Raji (cell line): Measurements from ENCODE around the gene EEF1AKMT3.

Experiments
- POLR2A ChIP-seq: IDR thresholded peaks from 2 replicates; pipeline ENCODE4 v1.6.1; 2011; ENCODE audit warnings: low read depth, low read length, control low read depth; ENCODE audit not compliant: insufficient read depth

The EEF1AKMT3 gene

DNA sequence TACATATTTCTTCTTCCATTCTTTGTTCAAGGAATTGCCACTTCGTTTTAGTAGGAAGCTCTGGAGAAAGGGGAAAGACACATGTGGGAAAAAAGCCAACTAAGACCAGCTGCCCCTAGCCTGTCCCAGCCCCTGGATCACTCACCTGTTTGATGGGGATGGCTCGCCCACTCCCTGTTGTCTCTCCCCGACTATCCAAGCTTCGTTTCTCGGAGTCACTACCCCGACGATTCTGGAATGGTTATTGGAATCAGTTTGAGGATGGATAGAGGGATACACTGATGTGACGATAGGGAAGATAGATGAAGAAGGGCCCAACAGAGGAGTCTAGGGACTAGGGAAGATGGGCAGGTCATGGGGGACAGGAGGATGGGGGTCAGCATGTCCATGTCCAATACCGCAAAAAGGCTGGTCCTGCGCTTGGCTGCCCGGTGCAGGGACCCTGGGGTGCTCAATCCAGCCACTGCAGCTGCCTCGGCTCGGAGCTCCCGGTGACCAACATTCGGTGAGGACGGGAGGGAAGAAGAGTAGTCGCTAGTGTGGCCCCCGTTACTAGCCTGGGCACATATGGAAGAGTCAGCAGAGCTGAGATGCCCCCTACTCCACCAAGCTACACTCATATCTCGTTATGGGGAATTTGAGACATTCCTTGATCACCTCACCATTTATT is 40.9 kb upstream of the EEF1AKMT3 start:
- TF ChIP-seq POLR2A, result no peak

DNA sequence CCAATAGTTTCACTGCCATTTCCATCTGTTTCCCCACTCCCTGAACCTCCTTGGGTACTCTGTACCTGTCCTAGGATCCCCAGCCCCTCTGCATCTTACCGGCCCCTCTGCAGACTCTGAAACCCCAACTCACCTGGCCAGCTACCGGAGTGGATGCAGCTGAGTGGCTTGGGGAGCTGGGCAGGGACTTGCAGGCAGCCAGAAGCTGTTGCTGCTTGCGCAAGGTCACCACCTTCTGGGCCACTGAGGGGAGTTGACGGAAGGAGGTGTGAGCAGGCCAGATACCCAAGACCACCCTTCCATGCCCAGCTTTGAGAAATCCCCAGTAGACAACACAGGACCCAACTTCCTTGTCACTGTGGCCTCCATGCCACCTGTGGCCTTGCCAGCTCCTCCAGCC is 40.1 kb upstream of the EEF1AKMT3 start:
- TF ChIP-seq POLR2A, result no peak

DNA sequence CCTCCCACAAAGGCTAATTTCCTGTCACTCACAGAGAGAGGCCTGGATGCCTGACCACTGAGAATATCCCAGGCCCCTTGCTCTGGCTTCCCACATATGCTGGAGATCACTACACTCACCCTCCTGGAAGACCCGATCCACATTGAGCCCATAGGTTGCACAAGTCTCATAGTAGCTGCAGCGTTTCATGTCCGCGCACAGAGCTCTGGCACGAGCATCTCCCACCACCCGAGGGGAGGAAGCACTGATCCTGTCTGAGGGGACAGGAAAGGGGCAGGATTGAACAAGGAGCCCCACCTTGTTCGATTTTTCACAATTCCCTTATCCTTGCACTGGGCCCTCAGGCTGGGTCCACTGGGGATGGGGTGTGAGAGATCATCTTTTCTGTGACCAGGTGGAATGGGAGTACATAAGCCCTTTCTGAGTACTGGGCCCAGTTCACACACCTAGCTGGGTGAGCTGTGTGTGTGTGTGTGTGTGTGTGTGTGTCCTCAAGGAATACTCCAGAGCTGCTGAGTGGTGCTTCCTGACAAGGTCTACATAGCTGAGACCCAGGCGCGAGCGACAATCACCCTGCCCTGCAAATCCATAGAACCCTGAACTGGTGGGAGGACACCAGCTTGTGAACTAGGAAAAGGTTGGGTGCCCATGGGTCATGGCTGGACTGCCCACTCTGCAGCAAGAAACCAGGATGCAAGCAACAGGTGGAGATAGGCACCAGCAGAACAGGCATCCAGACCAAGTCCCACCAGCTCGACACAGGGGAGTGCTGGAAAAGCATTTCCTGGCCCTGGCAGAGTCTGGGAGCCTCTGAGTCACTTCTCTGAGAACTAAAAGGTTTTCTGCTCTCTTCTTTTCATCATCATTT is 39.5 kb upstream of the EEF1AKMT3 start:
- no peak for TF ChIP-seq POLR2A

DNA sequence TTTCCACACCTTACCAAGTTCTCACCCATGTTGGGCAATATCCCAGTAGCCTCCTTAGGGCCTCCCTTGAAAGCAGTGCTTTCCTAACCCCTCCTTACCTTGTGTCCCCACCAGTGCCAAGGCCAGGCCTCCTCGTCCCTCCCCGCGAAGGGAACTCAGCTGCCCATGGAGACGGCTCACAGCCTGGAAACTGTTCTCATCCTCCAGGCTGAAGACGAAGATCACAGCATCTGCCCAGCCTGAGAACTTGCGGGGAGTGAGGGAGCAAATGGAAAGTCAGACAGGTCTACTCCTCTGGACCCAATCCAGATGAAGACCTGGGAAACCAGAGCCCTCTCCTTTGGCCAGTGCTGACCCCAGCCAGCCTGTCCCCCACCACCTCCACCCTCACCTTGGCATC is 38.5 kb upstream of the EEF1AKMT3 start:
- no peak for TF ChIP-seq POLR2A

DNA sequence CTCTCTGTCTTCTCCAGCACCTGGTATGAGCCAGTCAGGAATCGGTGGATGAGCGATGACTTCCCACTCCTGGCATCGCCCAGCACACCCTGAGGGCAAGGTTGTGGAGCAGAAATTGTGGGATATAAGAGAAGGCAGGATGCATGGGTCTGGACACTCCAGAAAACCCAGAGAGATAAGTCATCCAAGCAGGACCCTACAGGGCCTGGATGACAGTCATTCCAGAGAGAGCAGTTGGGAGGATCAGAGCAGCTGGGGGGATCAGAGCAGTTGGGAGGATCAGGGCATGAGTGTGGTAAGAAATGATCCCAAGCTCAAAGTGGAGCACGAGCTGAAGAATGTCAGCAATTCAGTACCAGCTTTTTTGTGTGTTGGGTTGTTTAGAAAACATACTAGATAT is 37.8 kb upstream of the EEF1AKMT3 start:
- TF ChIP-seq POLR2A, result no peak

DNA sequence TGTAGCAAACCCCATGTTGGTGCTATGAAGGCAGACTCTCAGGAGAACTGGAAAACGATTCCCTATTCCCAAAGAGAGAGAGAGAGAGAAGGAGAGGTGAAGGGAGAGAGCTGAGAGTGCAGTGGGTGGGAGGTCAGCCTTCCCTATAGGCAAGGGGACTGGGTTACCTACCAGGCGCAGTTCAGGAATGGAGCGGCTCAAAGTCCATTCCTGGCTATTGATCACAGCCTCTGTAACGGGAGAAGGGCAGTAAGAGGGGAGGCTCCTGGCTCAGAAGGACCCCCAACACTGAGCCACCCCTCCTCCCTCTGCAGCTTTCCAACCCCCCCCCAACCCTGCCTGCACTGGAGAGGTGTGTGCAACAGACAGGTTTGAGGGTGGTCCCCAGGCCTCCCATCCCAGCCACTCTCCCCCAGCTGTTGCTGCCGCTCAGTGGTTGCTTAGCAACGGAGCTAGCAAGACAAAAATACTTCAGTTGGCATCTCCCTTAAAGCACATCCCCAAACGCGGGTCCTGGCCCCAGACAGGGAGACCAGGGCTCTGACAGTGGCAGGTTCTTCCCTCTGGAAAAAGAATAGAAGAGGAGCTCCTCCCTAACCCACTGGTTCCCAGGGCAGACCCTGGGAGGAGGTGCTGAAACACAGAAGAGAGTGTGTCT is 37.1 kb upstream of the EEF1AKMT3 start:
- no peak for TF ChIP-seq POLR2A

DNA sequence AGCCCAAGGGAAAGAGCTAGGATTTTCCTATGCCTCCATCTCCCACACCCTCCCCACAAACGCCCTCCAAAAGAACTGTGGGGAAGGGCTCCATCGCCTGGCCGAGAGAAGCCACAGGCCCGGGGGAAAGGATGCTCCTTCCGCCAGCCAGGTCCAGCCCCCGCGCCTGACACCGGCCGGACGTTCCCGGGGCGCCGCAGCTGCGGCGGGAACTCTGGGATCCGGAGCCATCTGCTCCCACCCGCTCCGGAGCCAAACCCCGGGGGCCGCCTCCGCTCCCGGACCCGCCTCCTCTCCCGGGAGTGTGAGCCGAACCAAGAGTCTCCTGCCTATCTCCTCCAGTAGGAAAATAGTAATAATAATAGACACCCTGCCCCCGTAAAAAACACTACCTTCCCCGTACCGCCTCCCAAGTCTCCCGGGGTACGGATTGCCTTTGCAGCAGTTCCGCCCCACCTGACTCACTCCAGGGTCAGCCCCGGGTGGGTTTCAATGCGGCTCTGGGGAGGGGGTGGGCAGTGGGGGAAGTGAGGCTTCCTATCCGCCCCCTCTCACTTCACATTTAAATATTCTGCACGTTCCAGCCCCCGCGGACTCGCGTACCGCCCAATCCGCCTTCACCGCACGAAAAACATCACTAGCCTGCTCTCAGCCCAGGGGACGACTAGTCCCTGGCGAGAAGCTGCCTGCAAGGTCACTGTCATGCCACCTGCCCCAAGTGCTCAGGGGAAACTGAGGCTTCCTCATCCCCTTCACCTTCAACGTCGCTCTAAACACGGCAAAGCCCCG is 36.3 kb upstream of the EEF1AKMT3 start:
- no peak for TF ChIP-seq POLR2A

DNA sequence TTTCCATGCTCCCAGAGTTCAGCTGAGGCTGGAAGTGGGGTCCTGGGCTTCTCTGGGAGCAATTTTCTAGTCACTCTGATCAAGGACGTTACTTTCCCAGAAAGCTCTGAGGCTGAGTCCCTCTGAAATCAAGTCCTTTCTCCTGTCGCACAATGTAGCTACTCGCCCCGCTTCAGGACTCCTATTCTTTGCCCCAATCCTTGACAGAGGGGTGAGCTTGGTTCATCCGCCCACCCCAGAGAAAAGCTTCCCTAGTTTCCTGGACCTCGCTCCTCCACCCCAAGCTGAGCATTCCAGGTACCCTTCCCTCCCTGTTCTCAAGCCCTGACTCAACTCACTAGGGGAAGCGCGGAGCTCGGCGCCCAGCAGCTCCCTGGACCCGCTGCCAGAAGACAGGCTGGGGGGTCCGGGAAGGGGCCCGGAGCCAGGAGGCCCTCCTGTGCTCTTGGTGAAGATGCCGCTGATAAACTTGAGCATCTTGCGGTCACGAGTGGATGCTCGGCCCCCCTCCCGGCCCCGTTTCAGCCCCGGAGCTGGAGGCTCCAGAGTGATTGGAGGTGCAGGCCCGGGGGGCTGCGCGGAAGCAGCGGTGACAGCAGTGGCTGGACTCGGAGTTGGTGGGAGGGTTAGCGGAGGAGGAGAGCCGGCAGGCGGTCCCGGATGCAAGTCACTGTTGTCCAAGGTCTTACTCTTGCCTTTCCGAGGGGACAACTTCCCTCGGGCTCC is 35.5 kb upstream of the EEF1AKMT3 start:
- no peak for TF ChIP-seq POLR2A

DNA sequence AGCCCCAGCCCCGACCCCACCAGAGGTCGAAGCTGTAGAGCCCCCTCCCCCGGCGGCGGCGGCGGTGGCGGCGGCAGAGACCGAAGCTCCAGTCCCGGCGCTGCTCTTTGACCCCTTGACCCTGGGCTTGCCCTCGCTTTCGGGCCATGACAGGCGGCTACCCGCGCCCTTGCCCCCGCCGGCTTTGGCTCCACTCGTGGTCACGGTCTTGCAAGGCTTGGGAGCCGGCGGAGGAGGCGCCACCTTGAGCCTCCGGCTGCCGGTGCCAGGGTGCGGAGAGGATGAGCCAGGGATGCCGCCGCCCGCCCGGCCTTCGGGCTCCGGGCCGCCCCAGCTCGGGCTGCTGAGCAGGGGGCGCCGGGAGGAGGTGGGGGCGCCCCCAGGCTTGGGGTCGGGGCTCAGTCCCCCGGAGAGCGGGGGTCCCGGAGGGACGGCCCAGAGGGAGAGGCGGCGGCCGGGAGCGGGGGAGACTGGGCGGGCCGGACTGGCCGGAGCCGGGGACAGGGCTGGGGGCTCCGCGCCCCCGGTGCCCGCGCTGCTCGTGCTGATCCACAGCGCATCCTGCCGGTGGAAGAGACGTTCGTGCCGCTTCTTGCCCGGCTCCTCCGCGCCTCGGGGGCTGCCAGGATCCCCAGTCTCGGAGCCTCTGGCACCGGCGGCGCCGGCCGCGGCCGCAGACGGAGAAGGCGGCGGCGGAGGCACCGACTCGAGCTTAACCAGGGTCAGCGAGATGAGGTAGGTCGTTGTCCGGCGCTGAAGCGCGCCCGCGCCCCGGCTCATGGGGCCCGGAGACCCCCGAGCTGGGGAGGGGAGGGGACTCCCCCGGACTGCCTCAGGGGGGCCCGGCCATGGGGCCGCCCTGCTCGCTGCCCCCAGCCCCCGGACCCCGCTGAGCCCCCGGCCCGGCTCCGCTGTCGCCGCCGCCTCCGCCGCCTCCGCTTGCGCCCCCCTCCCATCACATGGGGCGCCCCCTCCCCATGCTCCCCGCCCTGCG is 34.6 kb upstream of the EEF1AKMT3 start:
- TF ChIP-seq POLR2A, result no peak

DNA sequence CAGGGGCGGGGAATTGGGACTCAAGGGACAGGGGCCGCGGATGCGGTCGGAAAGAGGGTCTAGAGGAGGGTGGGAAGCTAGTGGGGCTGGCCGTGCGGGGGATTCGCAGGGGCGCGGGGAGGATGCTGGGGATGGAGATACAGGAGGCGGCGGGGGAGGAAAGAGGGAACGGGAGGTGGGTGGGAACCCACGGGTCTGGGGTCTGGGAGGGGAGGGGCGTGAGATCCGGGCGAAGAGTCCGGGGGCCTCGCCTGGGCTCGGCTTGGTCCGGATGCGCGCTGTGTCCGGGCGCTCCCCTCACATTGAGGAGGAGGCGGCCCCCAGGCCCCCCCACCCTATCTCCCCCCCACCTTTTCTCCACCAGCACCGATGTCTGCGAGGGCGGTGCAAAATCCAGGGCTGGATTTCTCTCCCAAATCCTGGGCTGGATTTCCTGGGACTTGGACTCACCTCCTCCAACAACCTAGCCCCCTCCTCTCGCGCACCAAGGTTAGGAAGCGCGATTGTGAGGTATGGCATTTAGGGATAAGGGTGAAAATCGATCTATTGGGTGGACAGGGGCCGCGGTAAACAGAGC is 33.7 kb upstream of the EEF1AKMT3 start, which contains the start of gene AGAP2:
Gene AGAP2 (minus strand): TSS at position 82 of the 577 bp plus-strand sequence. CDS start 496 bp downstream, outside the sequence.
- no peak for TF ChIP-seq POLR2A

DNA sequence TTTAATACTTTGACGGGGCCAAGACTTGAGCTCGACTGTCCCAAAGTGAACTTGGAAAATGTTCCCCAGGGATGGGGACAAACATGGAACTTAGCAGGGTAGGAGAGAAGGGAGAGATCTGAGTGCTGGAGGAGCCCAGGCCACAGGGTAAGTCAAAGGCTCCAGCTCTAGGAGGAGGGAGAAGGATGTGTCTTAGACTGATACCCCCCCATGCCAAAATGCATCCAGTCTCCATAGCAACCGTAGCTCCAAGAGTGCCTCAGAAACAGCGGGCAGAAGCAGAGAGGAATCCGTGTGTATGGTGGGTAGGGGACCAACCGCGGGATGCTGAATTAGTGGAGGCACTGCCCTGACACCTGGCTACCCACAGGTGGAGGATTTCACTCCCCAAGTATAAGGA is 33.0 kb upstream of the EEF1AKMT3 start:
- TF ChIP-seq POLR2A, result no peak

DNA sequence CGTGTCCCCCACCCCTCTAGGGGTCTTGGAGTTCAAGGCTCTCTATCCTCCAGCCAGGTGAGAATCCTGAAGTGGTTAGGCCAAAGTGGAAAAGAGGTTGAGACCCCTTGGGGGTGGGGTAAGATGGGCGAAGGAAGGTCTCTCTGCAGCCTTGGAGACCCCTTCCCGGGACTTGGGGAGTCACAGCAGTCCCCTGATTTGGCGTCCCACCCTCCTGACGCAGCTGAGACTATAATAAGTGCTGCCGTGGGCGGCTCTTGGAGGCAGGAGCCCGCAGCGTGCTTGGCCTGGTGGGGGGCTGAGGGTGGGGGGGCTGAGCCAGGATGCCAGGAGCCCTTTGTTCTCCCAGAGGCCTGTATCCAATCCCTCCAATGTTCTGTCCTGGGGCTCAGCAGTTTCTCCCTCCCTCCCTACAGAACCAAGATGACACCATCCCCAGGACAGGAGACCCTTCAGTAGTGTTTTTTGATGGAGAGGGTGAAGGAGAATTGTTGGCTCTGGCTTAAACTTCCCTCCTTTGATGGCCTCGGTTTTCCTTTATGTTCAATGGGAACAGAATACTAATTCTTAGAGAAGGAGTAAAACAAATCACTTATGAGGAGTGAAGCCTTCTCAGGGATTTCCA is 32.4 kb upstream of the EEF1AKMT3 start:
- no peak for TF ChIP-seq POLR2A
